Measurements from ENCODE around the gene KRTAP4-1.
"Not testable (repeated sequence)": the region's sequence is repeated elsewhere in the genome, so short reads cannot be mapped to it uniquely, and the experiment has no call there.

Gene KRTAP4-1

GRCh38 chr17:41168121-41168520 is 16.6 kb downstream of the KRTAP4-1 start, which contains the start of gene KRTAP4-3:
TSS of gene KRTAP4-3 (minus strand) at chr17:41168221. CDS start at chr17:41168172, 49 bp downstream.
- DNase-seq: no peak

- no peak for DNase-seq
Measured at GRCh38 chr17:41167561-41167960, 17.1 kb downstream of the KRTAP4-1 start.

- no peak for DNase-seq
Measured at GRCh38 chr17:41163828-41164227, 20.9 kb downstream of the KRTAP4-1 start.

GRCh38 chr17:41160648-41161047 is 24.1 kb downstream of the KRTAP4-1 start, which contains the start of gene KRTAP4-4:
TSS of gene KRTAP4-4 (minus strand) at chr17:41160748. CDS start at chr17:41160691, 57 bp downstream.
- no peak for DNase-seq

GRCh38 chr17:41160190-41160589 is 24.5 kb downstream of the KRTAP4-1 start:
- DNase-seq: not testable (repeated sequence)

GRCh38 chr17:41153856-41154255 is 30.9 kb downstream of the KRTAP4-1 start:
- peak; percentile 42 for DNase-seq

GRCh38 chr17:41151525-41151924 is 33.2 kb downstream of the KRTAP4-1 start:
- no peak for DNase-seq

GRCh38 chr17:41150026-41150425 is 34.7 kb downstream of the KRTAP4-1 start:
- DNase-seq: no peak

- no peak for DNase-seq
Measured at GRCh38 chr17:41149652-41149985, 35.1 kb downstream of the KRTAP4-1 start, which contains the start of gene KRTAP4-5. TSS of gene KRTAP4-5 (minus strand) at chr17:41149825. CDS start at chr17:41149767, 58 bp downstream.

- DNase-seq: not testable (repeated sequence)
Measured at GRCh38 chr17:41148971-41149651, 35.6 kb downstream of the KRTAP4-1 start.

- DNase-seq: no peak
Measured at GRCh38 chr17:41147531-41148204, 37.0 kb downstream of the KRTAP4-1 start.

GRCh38 chr17:41145261-41145660 is 39.5 kb downstream of the KRTAP4-1 start:
- no peak for DNase-seq

- no peak for DNase-seq
Measured at GRCh38 chr17:41144846-41145245, 39.9 kb downstream of the KRTAP4-1 start.

- no peak for DNase-seq
Measured at GRCh38 chr17:41141361-41141760, 43.4 kb downstream of the KRTAP4-1 start.

GRCh38 chr17:41140360-41141131 is 44.2 kb downstream of the KRTAP4-1 start, which contains the start of gene KRTAP4-6:
TSS of gene KRTAP4-6 (minus strand) at chr17:41140544. CDS start at chr17:41140487, 57 bp downstream.
- DNase-seq: no peak

GRCh38 chr17:41139865-41140264 is 44.8 kb downstream of the KRTAP4-1 start:
- DNase-seq: not testable (repeated sequence)

Data from NCI-H526 treated with DMSO at 0.1 percent for 48 hours (cell line).